DND-41 (cell line): Measurements from ENCODE around the gene PRPSAP2.
"Not testable (repeated sequence)": the region's sequence is repeated elsewhere in the genome, so short reads cannot be mapped to it uniquely, and the experiment has no call there.

Experiments used
- CTCF ChIP-seq: IDR thresholded peaks from 2 replicates; pipeline ENCODE4 v1.5.1; 2012; ENCODE audit warnings: borderline replicate concordance, low read length, moderate library complexity, mild to moderate bottlenecking; ENCODE audit not compliant: poor library complexity, severe bottlenecking; ENCODE audit errors: extremely low read depth
- EZH2 ChIP-seq: IDR thresholded peaks from 3 replicates; pipeline ENCODE4 v1.6.1; 2012; ENCODE audit warnings: borderline replicate concordance, low read depth, mild to moderate bottlenecking, moderate library complexity, low read length, inconsistent platforms; ENCODE audit not compliant: severe bottlenecking

DNA sequence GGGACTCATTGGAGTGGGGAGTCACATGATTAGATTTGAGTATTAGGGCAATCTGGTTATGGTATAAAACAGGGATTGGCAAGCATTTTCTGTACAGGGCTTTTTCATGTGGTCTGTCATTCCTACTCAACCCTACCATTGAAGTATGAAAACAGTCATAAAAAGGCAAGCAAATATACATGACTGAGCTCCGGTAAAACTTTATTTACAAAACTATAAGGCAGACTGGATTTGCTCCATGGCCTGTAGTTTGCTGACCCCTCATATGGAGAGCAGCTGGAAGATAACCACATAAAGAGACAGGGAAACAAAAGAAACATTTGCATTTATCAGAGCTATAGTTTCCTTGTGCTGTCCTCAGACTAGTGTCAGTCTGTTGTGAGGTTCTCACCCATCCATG is 30.3 kb upstream of the PRPSAP2 start:
- TF ChIP-seq CTCF, EZH2: not testable (repeated sequence)
